ENCODE measurements around the gene APOBEC3B.

APOBEC3B gene

GRCh38 chr22:38951734-38952133, 30.4 kb upstream of the APOBEC3B start:
- 100% methylated on average over 1 of the region's 2 CpGs for WGBS, 2 experiments (ENCODE audit: insufficient coverage in 2 of 2)
- Histone ChIP-seq H3K36me3 (ENCODE audit: control insufficient read depth, insufficient read depth, low read length) (no peaks in the 10 kb centered on the region), H3K27ac (ENCODE audit: low read depth, low read length, severe bottlenecking) (no peak overlapping the region), H3K9me3 (ENCODE audit: control insufficient read depth, low read length) (no peaks in the 10 kb centered on the region), H3K4me1 (ENCODE audit: control insufficient read depth, insufficient read depth, low read length, poor library complexity, severe bottlenecking) (no peaks in the 10 kb centered on the region), H3K4me3 (ENCODE audit: extremely low read depth, insufficient read depth, low read length, poor library complexity, severe bottlenecking) (no peak overlapping the region)

DNA sequence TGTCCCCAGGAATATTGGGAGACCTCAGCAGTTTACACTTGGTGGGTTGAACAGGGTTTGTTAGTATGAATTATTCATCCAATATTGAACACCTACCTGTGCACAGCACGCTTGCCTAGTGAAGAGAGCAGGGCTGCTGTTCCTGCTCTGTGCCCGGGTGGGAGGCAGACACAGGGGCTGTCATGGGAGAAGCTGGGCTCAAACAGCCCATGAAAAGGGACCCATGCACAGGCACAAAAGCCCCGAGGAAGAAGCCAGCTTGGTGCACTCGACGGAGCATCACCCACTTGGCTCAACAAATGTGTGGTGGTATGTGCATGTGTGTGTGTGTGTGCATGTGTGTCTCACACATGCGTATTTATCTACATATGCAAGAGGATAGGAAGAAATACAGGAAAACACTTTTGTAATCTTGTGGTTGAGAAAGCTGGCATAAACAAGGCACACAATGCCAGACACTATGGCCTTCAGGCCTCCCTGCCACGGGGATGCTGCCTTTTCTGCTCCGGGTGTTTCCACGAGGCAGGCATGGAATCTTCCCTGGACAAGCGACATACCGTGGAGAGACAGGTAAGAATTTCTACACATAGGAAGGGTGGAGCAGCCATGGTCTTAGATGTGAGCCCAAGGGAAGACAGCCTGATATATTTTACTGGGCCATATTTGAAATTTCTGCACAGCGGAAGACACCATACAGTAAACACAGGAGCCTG, 29.7 kb upstream of the APOBEC3B start:
- H3K4me1 ChIP-seq (ENCODE audit: control insufficient read depth, insufficient read depth, low read length, poor library complexity, severe bottlenecking): no peaks in the 10 kb centered on the region
- H3K4me3 ChIP-seq (ENCODE audit: extremely low read depth, insufficient read depth, low read length, poor library complexity, severe bottlenecking): no peak overlapping the region
- no peak overlapping the region for H3K27ac ChIP-seq (ENCODE audit: low read depth, low read length, severe bottlenecking)
- no peaks in the 10 kb centered on the region for H3K9me3 ChIP-seq (ENCODE audit: control insufficient read depth, low read length)
- 91% methylated on average over 9 to 11 of the region's 12 CpGs for WGBS, 2 experiments (ENCODE audit: insufficient coverage in 2 of 2)
- H3K36me3 ChIP-seq (ENCODE audit: control insufficient read depth, insufficient read depth, low read length): no peaks in the 10 kb centered on the region

DNA sequence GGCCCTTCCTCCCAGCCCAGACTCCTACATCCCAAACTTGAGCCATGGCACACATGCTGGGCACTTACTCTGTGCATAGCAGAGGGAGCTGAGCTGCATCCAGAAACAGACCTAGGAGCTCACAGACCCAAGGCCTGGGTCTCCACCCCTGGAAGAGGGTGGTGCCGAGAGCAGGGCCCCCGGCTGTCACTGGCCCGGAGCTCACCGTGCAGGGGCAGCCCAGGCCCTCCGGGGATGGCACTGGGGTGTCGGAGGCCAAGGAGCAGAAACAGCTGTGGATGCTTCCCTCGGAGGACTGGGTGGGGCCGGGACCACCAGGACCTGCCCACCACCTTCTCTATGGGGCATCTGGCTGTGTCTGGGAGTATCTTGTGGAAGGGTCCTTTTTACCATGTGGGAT, 29.1 kb upstream of the APOBEC3B start:
- no peaks in the 10 kb centered on the region for H3K36me3 ChIP-seq (ENCODE audit: control insufficient read depth, insufficient read depth, low read length)
- no peaks in the 10 kb centered on the region for H3K9me3 ChIP-seq (ENCODE audit: control insufficient read depth, low read length)
- H3K4me1 ChIP-seq (ENCODE audit: control insufficient read depth, insufficient read depth, low read length, poor library complexity, severe bottlenecking): no peaks in the 10 kb centered on the region
- whole genome bisulfite sequencing, 2 experiments (ENCODE audit: insufficient coverage in 2 of 2): 86 to 95% methylated on average over 6 to 8 of the region's 8 CpGs
- no peak overlapping the region for H3K27ac ChIP-seq (ENCODE audit: low read depth, low read length, severe bottlenecking)
- no peak overlapping the region for H3K4me3 ChIP-seq (ENCODE audit: extremely low read depth, insufficient read depth, low read length, poor library complexity, severe bottlenecking)

GRCh38 chr22:38953577-38954413, 28.4 kb upstream of the APOBEC3B start:
- Histone ChIP-seq H3K9me3 (ENCODE audit: control insufficient read depth, low read length) (no peaks in the 10 kb centered on the region), H3K27ac (ENCODE audit: low read depth, low read length, severe bottlenecking) (no peak overlapping the region), H3K36me3 (ENCODE audit: control insufficient read depth, insufficient read depth, low read length) (no peaks in the 10 kb centered on the region), H3K4me3 (ENCODE audit: extremely low read depth, insufficient read depth, low read length, poor library complexity, severe bottlenecking) (no peak overlapping the region), H3K4me1 (ENCODE audit: control insufficient read depth, insufficient read depth, low read length, poor library complexity, severe bottlenecking) (no peaks in the 10 kb centered on the region)
- WGBS, 2 experiments (ENCODE audit: insufficient coverage in 2 of 2): 82 to 83% methylated on average over 14 to 15 of the region's 15 CpGs

DNA sequence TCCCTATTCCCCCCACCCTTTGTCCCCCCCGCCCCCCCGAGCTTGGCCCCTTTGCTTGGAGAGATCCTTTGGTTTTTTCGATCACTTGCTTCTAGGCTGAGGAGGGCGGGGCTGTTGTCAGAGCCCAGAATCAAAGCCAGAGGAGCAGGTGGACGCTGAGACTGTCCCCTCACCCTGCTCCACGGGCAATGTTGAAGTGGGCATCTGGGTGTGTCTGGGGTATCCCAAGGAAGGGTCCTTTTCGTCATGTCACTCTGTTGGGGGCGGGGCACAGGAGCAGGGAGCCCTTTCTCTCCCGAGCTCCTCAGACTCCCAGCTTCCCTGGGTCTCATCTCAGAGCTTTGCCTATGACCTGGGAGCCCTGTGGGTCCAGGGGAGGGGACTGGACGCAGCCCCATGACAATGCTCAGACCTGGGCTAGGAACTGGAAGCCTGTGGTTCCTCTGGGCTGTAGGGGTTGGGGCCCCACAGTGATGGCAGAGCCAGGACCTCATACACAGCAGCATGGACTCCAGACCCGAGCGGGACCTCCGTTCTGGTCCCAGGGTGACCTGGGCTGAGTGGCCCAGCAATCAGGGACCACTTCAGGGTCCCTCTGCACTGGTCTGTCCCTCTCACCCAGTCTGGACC, 27.6 kb upstream of the APOBEC3B start:
- WGBS, 2 experiments (ENCODE audit: insufficient coverage in 2 of 2): 82 to 86% methylated on average over 8 to 9 of the region's 13 CpGs
- no peak overlapping the region for H3K27ac ChIP-seq (ENCODE audit: low read depth, low read length, severe bottlenecking)
- H3K4me1 ChIP-seq (ENCODE audit: control insufficient read depth, insufficient read depth, low read length, poor library complexity, severe bottlenecking): no peaks in the 10 kb centered on the region

DNA sequence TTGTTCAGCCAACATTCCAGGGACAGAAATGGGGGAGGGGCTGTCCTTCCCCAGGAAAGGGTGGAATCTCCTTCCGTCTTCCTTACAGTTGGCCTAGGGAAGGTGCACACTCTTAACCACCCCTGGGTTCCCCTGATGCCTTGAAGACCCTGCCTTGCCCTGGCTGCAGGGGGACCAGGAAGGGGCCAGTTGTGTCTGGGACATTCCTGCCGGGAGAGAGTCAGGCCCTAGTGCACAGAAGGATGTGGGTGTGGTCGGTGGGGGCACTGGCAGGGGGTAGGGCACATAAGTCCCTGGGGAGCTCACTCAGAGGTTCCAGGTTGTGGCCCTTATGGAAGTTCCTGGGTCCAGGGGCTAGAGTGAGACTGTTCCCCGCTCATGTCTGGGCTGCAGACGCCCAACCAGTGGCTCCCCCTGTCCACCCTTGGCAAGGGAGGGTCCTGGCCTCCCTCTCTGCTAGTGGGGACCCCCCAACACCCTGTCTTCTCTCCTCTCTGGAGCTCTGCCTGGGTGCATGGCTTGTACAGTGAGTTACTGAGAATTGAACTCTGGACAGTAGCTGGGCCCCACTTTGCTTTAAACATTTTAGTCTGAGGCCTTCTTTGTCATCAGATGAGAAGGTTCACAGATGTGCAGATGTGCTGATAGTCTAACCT, 26.8 kb upstream of the APOBEC3B start:
- Histone ChIP-seq H3K27ac (ENCODE audit: low read depth, low read length, severe bottlenecking) (no peak overlapping the region), H3K4me1 (ENCODE audit: control insufficient read depth, insufficient read depth, low read length, poor library complexity, severe bottlenecking) (no peaks in the 10 kb centered on the region), H3K4me3 (ENCODE audit: extremely low read depth, insufficient read depth, low read length, poor library complexity, severe bottlenecking) (no peak overlapping the region), H3K36me3 (ENCODE audit: control insufficient read depth, insufficient read depth, low read length) (no peaks in the 10 kb centered on the region), H3K9me3 (ENCODE audit: control insufficient read depth, low read length) (no peaks in the 10 kb centered on the region)
- WGBS, 2 experiments (ENCODE audit: insufficient coverage in 2 of 2): 78 to 80% methylated on average over 4 of the region's 5 CpGs

More for the DNA sequence above, 27.6 kb upstream of the APOBEC3B start:
- Histone ChIP-seq H3K9me3 (ENCODE audit: control insufficient read depth, low read length) (no peaks in the 10 kb centered on the region), H3K4me3 (ENCODE audit: extremely low read depth, insufficient read depth, low read length, poor library complexity, severe bottlenecking) (no peak overlapping the region), H3K36me3 (ENCODE audit: control insufficient read depth, insufficient read depth, low read length) (no peaks in the 10 kb centered on the region)

DNA sequence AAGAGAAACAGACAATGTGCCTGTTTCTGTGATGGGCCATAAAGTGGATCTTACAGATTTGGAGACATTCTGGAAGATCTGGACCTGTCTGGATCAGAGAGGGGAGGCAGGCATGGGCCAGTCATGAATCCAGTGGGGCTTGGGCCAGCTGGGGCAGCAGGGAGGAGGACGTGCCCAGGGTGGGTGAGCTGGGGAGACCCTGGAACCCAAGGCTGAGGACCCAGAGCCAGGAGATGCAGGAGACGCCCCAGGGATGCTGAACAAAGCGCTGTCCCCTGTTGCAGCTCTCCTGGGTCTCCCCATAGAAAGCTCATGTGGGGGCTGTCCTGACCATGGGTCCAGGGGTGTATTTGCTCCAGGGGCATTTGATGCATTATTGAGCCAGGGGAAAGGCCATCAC, 26.2 kb upstream of the APOBEC3B start:
- H3K4me1 ChIP-seq (ENCODE audit: control insufficient read depth, insufficient read depth, low read length, poor library complexity, severe bottlenecking): no peaks in the 10 kb centered on the region
- H3K27ac ChIP-seq (ENCODE audit: low read depth, low read length, severe bottlenecking): no peak overlapping the region
- H3K9me3 ChIP-seq (ENCODE audit: control insufficient read depth, low read length): no peaks in the 10 kb centered on the region
- H3K36me3 ChIP-seq (ENCODE audit: control insufficient read depth, insufficient read depth, low read length): no peaks in the 10 kb centered on the region
- no peak overlapping the region for H3K4me3 ChIP-seq (ENCODE audit: extremely low read depth, insufficient read depth, low read length, poor library complexity, severe bottlenecking)
- WGBS, 2 experiments (ENCODE audit: insufficient coverage in 2 of 2): 84 to 93% methylated on average over 3 of the region's 3 CpGs

DNA sequence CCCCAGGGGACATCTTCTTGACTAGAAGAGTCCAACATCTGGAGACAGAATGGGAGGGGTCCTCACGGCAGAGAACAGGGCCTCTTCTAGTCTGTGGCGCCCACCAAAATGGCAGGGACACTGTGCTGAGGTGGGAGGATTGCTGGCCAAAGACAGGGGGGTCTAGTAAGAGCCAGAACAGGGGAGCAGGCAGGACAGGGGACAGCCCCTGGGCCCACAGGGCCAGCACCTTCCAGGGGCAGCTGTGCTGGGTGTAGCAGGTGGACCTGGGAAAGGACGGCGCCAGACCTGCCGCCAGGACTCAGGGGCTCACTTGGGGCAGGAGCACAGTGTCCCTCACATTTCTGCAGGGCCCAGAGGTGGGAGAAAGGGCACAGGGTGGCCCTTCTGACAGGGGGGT, 25.6 kb upstream of the APOBEC3B start:
- Histone ChIP-seq H3K27ac (ENCODE audit: low read depth, low read length, severe bottlenecking) (no peak overlapping the region), H3K4me3 (ENCODE audit: extremely low read depth, insufficient read depth, low read length, poor library complexity, severe bottlenecking) (no peak overlapping the region), H3K4me1 (ENCODE audit: control insufficient read depth, insufficient read depth, low read length, poor library complexity, severe bottlenecking) (no peaks in the 10 kb centered on the region), H3K36me3 (ENCODE audit: control insufficient read depth, insufficient read depth, low read length) (no peaks in the 10 kb centered on the region), H3K9me3 (ENCODE audit: control insufficient read depth, low read length) (no peaks in the 10 kb centered on the region)
- 83 to 100% methylated on average over 4 of the region's 5 CpGs for WGBS, 2 experiments (ENCODE audit: insufficient coverage in 2 of 2)

DNA sequence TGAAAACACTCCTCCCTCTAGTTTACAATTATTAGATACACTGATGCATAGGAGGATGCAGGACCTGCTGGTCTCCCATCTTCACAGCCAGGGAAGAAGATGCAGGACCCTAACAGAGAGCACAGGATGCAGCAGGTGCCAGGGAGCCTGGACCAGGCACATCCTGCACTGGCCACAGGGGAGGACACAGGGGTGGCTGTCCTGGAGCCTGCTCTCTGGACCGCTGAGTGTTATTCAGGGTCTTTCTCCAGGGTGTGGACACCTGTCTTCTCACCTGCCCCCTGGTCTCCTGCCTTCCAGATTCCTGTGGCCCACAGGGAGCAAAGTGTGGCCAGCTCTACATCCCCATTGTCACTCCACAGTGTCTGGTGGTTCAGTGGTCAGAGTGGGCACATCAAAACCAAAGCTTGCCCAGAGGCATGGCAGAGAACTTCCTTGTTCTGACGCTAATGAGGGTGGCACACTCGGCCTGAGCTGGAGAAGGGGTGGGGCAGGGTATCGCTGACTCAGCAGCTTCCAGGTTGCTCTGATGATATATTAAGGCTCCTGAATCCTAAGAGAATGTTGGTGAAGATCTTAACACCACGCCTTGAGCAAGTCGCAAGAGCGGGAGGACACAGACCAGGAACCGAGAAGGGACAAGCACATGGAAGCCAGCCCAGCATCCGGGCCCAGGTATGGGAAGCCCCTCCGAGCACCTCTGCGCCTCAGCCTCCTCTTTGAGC, 24.9 kb upstream of the APOBEC3B start, which contains the start of gene APOBEC3A:
Gene APOBEC3A (plus strand): TSS at position 564 of the 725 bp plus-strand sequence. CDS start 83 bp downstream, at position 647.
- H3K9me3 ChIP-seq (ENCODE audit: control insufficient read depth, low read length): no peaks in the 10 kb centered on the region
- H3K4me3 ChIP-seq (ENCODE audit: extremely low read depth, insufficient read depth, low read length, poor library complexity, severe bottlenecking): no peak within 1 kb of the TSS
- no peak within 1 kb of the TSS for H3K27ac ChIP-seq (ENCODE audit: low read depth, low read length, severe bottlenecking)
- WGBS, 2 experiments (ENCODE audit: insufficient coverage in 2 of 2): 88 to 90% methylated on average over 10 to 11 of the region's 11 CpGs
- no peaks in the 10 kb centered on the region for H3K36me3 ChIP-seq (ENCODE audit: control insufficient read depth, insufficient read depth, low read length)
- H3K4me1 ChIP-seq (ENCODE audit: control insufficient read depth, insufficient read depth, low read length, poor library complexity, severe bottlenecking): no peaks in the 10 kb centered on the region

Measured in mesodermal cell (in vitro differentiated cells).